ENCODE measurements around the gene ARMC7. TPM values are rescaled to one million over a fixed set of nuclear protein-coding genes. Genes with fewer than 3 reads are reported as not detected.
"Not testable (repeated sequence)": the region's sequence is repeated elsewhere in the genome, so short reads cannot be mapped to it uniquely, and the experiment has no call there.

The ARMC7 gene
- total and polyA plus RNA-seq, 8 donors: 2.2 to 26.8 (median 11.4) TPM

- TF ChIP-seq POLR2A (IDR thresholded peaks at IDR 0.05): no peak
- no peak for TF ChIP-seq POLR2AphosphoS5 (IDR thresholded peaks at IDR 0.05)
- no peak for TF ChIP-seq CTCF (IDR thresholded peaks at IDR 0.05)
- TF ChIP-seq EP300 (IDR thresholded peaks at IDR 0.05): no peak
- intact Hi-C loops (cut with DNase I; ENCODE audit: low total_unique reads): no loop called here
- no peak for DNase-seq
- H3K4me3 ChIP-seq: no peak overlapping the region
- 89 to 98% (median 98%) methylated on average over 3 of the region's 3 CpGs for WGBS, 5 donors
- H3K9me3 ChIP-seq: no peaks in the 10 kb centered on the region
- peaks cover 17 to 36% (median 27%) of the 10 kb centered on the region in 4 donors for H3K36me3 ChIP-seq
- peaks cover 9 to 36% (median 28%) of the 10 kb centered on the region in 4 donors for H3K4me1 ChIP-seq
- H3K27ac ChIP-seq: no peak overlapping the region
- no peaks in the 10 kb centered on the region for H3K27me3 ChIP-seq
Observed at GRCh38 chr17:75133001-75133400, 23.2 kb downstream of the ARMC7 start.

- WGBS, 5 donors: 74 to 88% (median 82%) methylated on average over 14 of the region's 14 CpGs
- H3K27ac ChIP-seq; H3K4me3 ChIP-seq; H3K9me3 ChIP-seq; H3K27me3 ChIP-seq; intact Hi-C loops (cut with DNase I; ENCODE audit: low total_unique reads): not testable (repeated sequence)
- DNase-seq: peak in 1 of 2 donors; percentile 55
- Histone ChIP-seq H3K36me3 (peaks cover 17 to 29% (median 23%) of the 10 kb centered on the region in 4 donors), H3K4me1 (peaks cover 9 to 35% (median 31%) of the 10 kb centered on the region in 4 donors)
Observed at GRCh38 chr17:75133607-75134347, 24.0 kb downstream of the ARMC7 start.

GRCh38 chr17:75135452-75135851 lies 25.7 kb downstream of the ARMC7 start:
- 78 to 95% (median 89%) methylated on average over 5 of the region's 5 CpGs for WGBS, 5 donors

GRCh38 chr17:75135946-75136345 lies 26.2 kb downstream of the ARMC7 start:
- intact Hi-C loops (cut with DNase I; ENCODE audit: low total_unique reads): no loop called here
- Histone ChIP-seq H3K9me3 (no peaks in the 10 kb centered on the region), H3K4me3 (no peak overlapping the region), H3K4me1 (peaks cover under 1 to 32% (median 16%) of the 10 kb centered on the region in 4 donors), H3K27ac (no peak overlapping the region), H3K27me3 (no peaks in the 10 kb centered on the region), H3K36me3 (peaks cover 7 to 28% (median 11%) of the 10 kb centered on the region in 4 donors)
- TF ChIP-seq EP300 (IDR thresholded peaks at IDR 0.05) (no peak), CTCF (IDR thresholded peaks at IDR 0.05) (no peak), POLR2A (IDR thresholded peaks at IDR 0.05) (no peak), POLR2AphosphoS5 (IDR thresholded peaks at IDR 0.05) (no peak)
- 85 to 92% (median 90%) methylated on average over 8 of the region's 8 CpGs for whole genome bisulfite sequencing, 5 donors
- DNase-seq: no peak

More at GRCh38 chr17:75135452-75135851, 25.7 kb downstream of the ARMC7 start:
- H3K4me3 ChIP-seq: no peak overlapping the region
- DNase-seq: no peak
- peaks cover 5 to 33% (median 21%) of the 10 kb centered on the region in 4 donors for H3K4me1 ChIP-seq
- H3K27ac ChIP-seq: no peak overlapping the region
- H3K9me3 ChIP-seq: no peaks in the 10 kb centered on the region
- H3K36me3 ChIP-seq: peaks cover 6 to 23% (median 8%) of the 10 kb centered on the region in 4 donors
- intact Hi-C loops (cut with DNase I; ENCODE audit: low total_unique reads): no loop called here
- H3K27me3 ChIP-seq: no peaks in the 10 kb centered on the region
- no peak for TF ChIP-seq POLR2A (IDR thresholded peaks at IDR 0.05)

- H3K27me3 ChIP-seq; DNase-seq; H3K4me3 ChIP-seq; H3K27ac ChIP-seq; intact Hi-C loops (cut with DNase I; ENCODE audit: low total_unique reads); H3K9me3 ChIP-seq: not testable (repeated sequence)
- WGBS, 5 donors: 93 to 97% (median 94%) methylated on average over 9 of the region's 9 CpGs
- peaks cover 14 to 44% (median 22%) of the 10 kb centered on the region in 4 donors for H3K36me3 ChIP-seq
- H3K4me1 ChIP-seq: peaks cover 0 to 27% (median 3%) of the 10 kb centered on the region in 4 donors
Observed at GRCh38 chr17:75137762-75138161, 28.0 kb downstream of the ARMC7 start.

GRCh38 chr17:75138519-75138918 lies 28.8 kb downstream of the ARMC7 start:
- H3K27me3 ChIP-seq: no peaks in the 10 kb centered on the region
- TF ChIP-seq POLR2AphosphoS5 (IDR thresholded peaks at IDR 0.05) (no peak), EP300 (IDR thresholded peaks at IDR 0.05) (no peak), POLR2A (IDR thresholded peaks at IDR 0.05) (no peak), CTCF (IDR thresholded peaks at IDR 0.05) (no peak)
- H3K9me3 ChIP-seq: no peaks in the 10 kb centered on the region
- H3K4me3 ChIP-seq: no peak overlapping the region
- 59 to 82% (median 72%) methylated on average over 5 of the region's 5 CpGs for WGBS, 5 donors
- intact Hi-C loops (cut with DNase I; ENCODE audit: low total_unique reads): no loop called here
- H3K4me1 ChIP-seq: peaks cover 0 to 24% (median 3%) of the 10 kb centered on the region in 4 donors
- peaks cover 14 to 51% (median 24%) of the 10 kb centered on the region in 4 donors for H3K36me3 ChIP-seq
- no peak for DNase-seq
- H3K27ac ChIP-seq: peak overlapping the region in 1 of 5 donors; percentile 20
